ENCODE measurements around the gene SNX27. TPM values are rescaled to one million over a fixed set of nuclear protein-coding genes. Genes with fewer than 3 reads are reported as not detected.

The SNX27 gene
- total and polyA plus RNA-seq, 10 of the 15 experiments (the other 5 are each of a cell fraction or from before 2014, with no cell fraction given): 3.8 to 21.8 (median 12.5) TPM

- H3K27ac ChIP-seq (ENCODE audit: control insufficient read depth, insufficient read depth): no peak overlapping the region
- no peak for TF ChIP-seq YBX1 (IDR thresholded peaks at IDR 0.05)
- TF ChIP-seq CBX5 (IDR thresholded peaks at IDR 0.05; ENCODE audit: low read depth): no peak
- TF ChIP-seq MTA3 (IDR thresholded peaks at IDR 0.05; ENCODE audit: borderline replicate concordance, low read length): no peak
- no peak for TF ChIP-seq KAT2A (conservative IDR thresholded peaks at IDR 0.05; ENCODE audit: control insufficient read depth, low read depth, low read length)
- TF ChIP-seq MAX (IDR thresholded peaks at IDR 0.05; ENCODE audit: low read depth, low read length): no peak
- no peak for TF ChIP-seq TAF1 (IDR thresholded peaks at IDR 0.05; ENCODE audit: borderline replicate concordance, low read depth, low read length)
- no peak for TF ChIP-seq SIN3A (IDR thresholded peaks at IDR 0.05; ENCODE audit: low read depth, low read length)
- TF ChIP-seq KDM1A (IDR thresholded peaks at IDR 0.05; ENCODE audit: borderline replicate concordance): no peak
- TF ChIP-seq SRF (IDR thresholded peaks at IDR 0.05; ENCODE audit: low read depth in 2 of 2, low read length in 2 of 2): no peak
- no peak for TF ChIP-seq FOXK2 (IDR thresholded peaks at IDR 0.05)
- no peak for TF ChIP-seq IRF5 (IDR thresholded peaks at IDR 0.05; ENCODE audit: borderline replicate concordance)
- no peaks in the 10 kb centered on the region for H3K36me3 ChIP-seq (ENCODE audit: control insufficient read depth in 2 of 2, insufficient read depth in 2 of 2, low read length in 1 of 2)
- H3K9me3 ChIP-seq (replicated peaks; ENCODE audit: control insufficient read depth, insufficient read depth, low read length): no peaks in the 10 kb centered on the region
- H3K4me3 ChIP-seq: no peak overlapping the region
- in situ Hi-C loops (cut with MboI) (no loop called here), intact Hi-C loops (cut with micrococcal nuclease; ENCODE audit: unreplicated experiment) (no loop called here)
- no peak for ATAC-seq
- FAIRE-seq: no peak
- RAD21 ChIA-PET (ENCODE audit: unreplicated experiment): no interaction called here
- POLR2A ChIA-PET: no interaction called here
- CTCF ChIA-PET: no interaction called here
- no peaks in the 10 kb centered on the region for H3K79me2 ChIP-seq (ENCODE audit: control insufficient read depth, insufficient read depth, low read length)
- H3K27me3 ChIP-seq (replicated peaks in 1 of 2; ENCODE audit: control insufficient read depth in 2 of 2, insufficient read depth in 2 of 2, low read length in 1 of 2): no peaks in the 10 kb centered on the region; a peak in 2 of 4 replicates
- 51% methylated on average over 2 of the region's 2 CpGs for whole genome bisulfite sequencing (ENCODE audit: insufficient coverage, insufficient replicate concordance, low lambda C conversion rate, missing lambda C conversion rate)
- no TSS peak for BruUV-seq (replicated peaks)
- no peak overlapping the region for H3K9ac ChIP-seq (ENCODE audit: control insufficient read depth, insufficient read depth, low read length)
- H3K4me2 ChIP-seq (ENCODE audit: control insufficient read depth, insufficient read depth): no peak overlapping the region
- no peak for DNase-seq (ENCODE audit: low read depth, low spot score)
- SMC1A ChIA-PET (ENCODE audit: uncharacterized antibody, unreplicated experiment): interaction anchor here (0.7 to 1.2 kb wide), 2 partner anchors 9 to 135 kb away, joined by 3 to 4 read pairs; no protein-coding TSS in a partner anchor
- H2AFZ ChIP-seq (ENCODE audit: control insufficient read depth, low read depth, low read length): no peak overlapping the region
- peaks cover 4% of the 10 kb centered on the region; the same call in 1 of the 2 replicates for H3K4me1 ChIP-seq (ENCODE audit: control insufficient read depth, insufficient read depth, low read length)
- H4K20me1 ChIP-seq (ENCODE audit: control insufficient read depth, insufficient read depth): no peaks in the 10 kb centered on the region
Measured at GRCh38 chr1:151577173-151577572, 34.7 kb upstream of the SNX27 start.
